ENCODE data around the gene INTU.

DNA sequence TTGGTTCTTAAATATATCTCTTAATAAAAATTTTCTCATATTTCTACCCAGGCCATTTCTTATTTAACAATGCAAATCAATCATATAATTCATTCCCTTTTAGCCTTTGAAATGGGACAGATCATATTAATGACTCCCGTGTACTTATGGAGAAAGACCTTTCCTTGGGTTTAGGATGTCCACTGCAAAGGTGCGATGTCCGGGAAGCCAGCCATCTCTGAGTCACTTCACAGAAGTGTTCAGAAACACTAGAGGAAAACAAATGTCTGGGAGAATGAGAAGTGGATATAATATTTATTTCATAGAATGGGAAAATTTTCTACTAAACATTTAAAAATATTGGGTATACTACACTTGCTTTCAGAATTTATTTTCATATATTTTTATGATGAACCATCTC is 15.3 kb downstream of the INTU start:
- TF ChIP-seq, protein P1, sequence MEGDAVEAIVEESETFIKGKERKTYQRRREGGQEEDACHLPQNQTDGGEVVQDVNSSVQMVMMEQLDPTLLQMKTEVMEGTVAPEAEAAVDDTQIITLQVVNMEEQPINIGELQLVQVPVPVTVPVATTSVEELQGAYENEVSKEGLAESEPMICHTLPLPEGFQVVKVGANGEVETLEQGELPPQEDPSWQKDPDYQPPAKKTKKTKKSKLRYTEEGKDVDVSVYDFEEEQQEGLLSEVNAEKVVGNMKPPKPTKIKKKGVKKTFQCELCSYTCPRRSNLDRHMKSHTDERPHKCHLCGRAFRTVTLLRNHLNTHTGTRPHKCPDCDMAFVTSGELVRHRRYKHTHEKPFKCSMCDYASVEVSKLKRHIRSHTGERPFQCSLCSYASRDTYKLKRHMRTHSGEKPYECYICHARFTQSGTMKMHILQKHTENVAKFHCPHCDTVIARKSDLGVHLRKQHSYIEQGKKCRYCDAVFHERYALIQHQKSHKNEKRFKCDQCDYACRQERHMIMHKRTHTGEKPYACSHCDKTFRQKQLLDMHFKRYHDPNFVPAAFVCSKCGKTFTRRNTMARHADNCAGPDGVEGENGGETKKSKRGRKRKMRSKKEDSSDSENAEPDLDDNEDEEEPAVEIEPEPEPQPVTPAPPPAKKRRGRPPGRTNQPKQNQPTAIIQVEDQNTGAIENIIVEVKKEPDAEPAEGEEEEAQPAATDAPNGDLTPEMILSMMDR (IDR thresholded peaks at IDR 0.05), result no peak
- TF ChIP-seq POLR2AphosphoS5 (IDR thresholded peaks at IDR 0.05), result no peak

Data from breast epithelium (tissue), 3 donors.